ENCODE results near the gene VSIG2.

Gene VSIG2

DNA sequence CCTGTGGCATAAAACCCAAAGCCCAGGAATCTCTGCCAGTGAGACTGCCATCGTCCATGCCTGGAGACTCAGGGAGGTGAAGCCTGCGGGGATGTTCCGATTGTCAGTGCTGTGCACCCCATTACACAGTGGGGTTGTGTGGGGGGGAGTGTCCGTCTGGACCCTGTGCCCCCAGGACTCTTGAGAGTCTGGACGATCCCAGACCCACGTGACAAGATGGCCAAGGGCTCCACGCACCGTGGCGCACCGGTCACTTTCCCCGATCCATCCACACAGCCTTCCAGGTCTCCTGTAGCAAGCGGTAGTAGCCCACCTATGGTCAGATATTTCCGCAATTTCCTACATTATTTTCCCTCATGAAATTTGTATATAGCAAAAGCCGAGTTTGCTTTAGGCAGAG lies 33.3 kb downstream of the VSIG2 start:
- DNase-seq: no peak

- DNase-seq: peak; percentile 24
These were observed 34.0 kb downstream of the VSIG2 start for GRCh38 chr11:124717786-124718651.

DNA sequence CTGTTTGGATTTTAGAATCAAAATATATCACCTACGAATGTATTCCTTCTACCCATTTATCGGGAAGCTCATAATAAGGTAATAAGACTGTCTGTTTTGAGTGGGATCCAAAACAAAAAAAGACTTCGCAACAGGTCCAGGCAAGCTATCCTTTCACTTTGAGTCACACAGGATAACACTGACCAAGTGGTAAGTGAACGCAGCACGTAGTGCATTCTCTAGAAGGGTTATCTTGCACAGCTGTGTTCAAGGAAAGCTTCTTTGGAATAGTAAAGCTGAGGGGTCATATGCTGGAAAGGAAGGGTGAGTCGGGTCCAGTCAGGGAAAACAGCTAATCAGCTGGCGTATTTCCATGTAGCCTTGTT lies 34.7 kb downstream of the VSIG2 start:
- no peak for DNase-seq

- DNase-seq: no peak
These were observed 35.5 kb downstream of the VSIG2 start for GRCh38 chr11:124716591-124716990.

- DNase-seq: no peak
These were observed 39.7 kb downstream of the VSIG2 start for GRCh38 chr11:124712392-124712791.

GRCh38 chr11:124707829-124708228 lies 44.2 kb downstream of the VSIG2 start:
- no peak for DNase-seq

DNA sequence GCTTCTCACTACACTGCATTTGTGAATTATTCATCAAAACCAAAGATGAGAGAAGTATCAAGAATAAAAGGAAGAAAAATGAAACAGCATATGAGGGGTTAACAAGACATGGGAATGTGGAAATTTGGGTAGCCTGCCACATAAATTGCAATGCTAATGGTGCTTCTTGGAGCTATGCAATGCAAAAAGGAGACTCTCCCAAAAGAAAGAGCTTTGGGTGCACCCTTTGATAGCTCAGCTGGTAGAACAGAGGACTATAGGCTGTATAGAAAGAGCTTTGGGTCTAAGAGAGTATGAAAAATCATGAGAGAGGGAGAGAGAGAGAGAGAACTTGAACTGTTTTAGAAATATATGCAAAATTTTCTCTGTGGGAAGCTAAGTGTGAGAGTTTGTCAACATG lies 52.0 kb downstream of the VSIG2 start:
- DNase-seq: no peak

- no peak for DNase-seq
These were observed 52.5 kb downstream of the VSIG2 start for GRCh38 chr11:124699547-124699946.
